ENCODE data around the gene TTC21A.

GRCh38 chr3:39148435-39149058 is 41.1 kb downstream of the TTC21A start:
- TF ChIP-seq EGR1 (IDR thresholded peaks at IDR 0.05), result no peak
- TF ChIP-seq RAD21 (IDR thresholded peaks at IDR 0.05; ENCODE audit: low read depth), result no peak
- no peak for TF ChIP-seq MAX (IDR thresholded peaks at IDR 0.05)
- no peak for TF ChIP-seq TAF1 (IDR thresholded peaks at IDR 0.05; ENCODE audit: low read depth)
